ENCODE data around the gene RFNG.

The RFNG gene

DNA sequence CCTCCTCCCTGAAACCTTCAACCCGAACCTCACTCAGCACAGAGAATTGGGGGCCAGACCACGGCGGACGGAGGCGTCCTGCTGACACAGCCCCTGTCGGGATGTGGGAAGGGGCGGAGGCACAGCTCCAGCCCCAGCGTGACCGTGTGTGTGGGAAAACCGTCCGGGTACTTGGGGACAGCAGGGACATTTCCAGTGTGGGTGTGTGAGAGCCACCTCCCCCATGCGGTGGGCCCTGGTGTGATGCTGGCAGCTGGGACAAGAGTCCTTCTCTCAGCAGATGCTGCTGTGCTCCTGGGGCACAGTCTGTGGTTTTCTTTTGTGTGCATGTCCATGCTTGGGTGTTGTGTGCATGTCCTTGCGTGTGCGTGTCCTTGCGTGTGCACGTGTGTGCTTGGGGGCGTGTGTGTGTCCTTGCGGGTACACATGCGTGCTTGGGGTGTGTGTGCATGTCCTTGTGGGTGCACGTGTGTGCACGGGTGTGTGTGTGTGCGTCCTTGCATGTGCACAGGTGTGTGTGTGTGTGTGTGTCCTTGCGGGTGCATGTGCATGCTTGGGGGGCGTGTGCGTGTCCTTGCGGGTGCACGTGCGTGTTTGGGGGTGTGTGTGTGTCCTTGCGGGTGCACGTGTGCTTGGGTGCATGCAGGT, 45.8 kb downstream of the RFNG start:
- Mint-ChIP-seq H3K9me3 (ENCODE audit: low read depth) (no peaks in the 10 kb centered on the region), H3K4me3 (no peak overlapping the region), H3K36me3 (no peaks in the 10 kb centered on the region), H3K27ac (no peak overlapping the region), H3K4me1 (ENCODE audit: low read depth) (no peaks in the 10 kb centered on the region), H3K27me3 (no peaks in the 10 kb centered on the region)

DNA sequence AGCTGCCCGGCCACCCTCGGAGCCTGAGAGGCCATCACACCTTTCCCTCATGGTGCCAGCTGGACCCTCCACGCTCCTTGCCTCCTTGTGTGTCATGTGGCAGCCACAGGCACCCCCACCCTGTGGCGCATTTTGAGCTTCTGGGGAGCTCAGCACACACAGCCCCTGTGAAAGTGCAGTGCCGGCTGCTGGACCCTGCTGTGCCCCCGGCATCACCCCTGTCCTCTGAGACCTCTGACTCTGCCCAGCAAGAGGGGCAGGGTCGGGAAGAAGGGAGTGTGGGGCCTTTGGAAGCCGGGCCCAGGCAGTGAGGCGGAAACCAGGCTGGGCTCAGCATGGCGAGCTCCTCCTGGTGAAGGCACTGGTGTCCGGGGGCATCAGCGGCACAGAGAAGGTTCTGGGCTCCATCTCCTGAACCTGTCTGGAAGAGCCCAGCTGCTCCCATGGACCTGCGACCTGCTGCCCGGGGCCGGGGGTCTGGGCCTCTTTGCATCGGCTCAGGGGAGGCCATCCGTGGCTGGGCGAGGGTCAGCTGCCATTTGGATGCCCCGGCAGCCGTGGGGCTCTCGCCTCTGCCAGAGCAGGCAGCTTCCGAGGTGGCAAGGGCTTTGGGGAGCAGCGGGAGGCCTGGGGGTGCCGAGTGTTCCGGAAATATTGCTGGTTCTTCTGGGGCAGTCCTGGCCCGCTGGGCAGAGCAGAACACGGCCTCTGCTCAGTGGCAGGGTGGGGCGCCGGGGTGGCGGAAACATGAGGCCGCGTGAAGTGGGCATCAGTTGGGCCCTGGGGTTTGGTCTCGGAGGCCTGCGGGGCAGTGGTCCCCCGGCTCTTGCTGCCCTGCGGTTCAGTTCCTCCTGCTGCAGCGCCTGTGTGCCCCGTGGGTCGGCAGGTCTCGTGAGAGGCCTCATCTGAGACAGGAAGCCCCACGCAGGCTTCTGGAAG, 46.8 kb downstream of the RFNG start:
- no peaks in the 10 kb centered on the region for H3K36me3 Mint-ChIP-seq
- no peaks in the 10 kb centered on the region for H3K27me3 Mint-ChIP-seq
- no peaks in the 10 kb centered on the region for H3K9me3 Mint-ChIP-seq (ENCODE audit: low read depth)
- H3K4me3 Mint-ChIP-seq: no peak overlapping the region
- H3K4me1 Mint-ChIP-seq (ENCODE audit: low read depth): no peaks in the 10 kb centered on the region
- no peak overlapping the region for H3K27ac Mint-ChIP-seq

DNA sequence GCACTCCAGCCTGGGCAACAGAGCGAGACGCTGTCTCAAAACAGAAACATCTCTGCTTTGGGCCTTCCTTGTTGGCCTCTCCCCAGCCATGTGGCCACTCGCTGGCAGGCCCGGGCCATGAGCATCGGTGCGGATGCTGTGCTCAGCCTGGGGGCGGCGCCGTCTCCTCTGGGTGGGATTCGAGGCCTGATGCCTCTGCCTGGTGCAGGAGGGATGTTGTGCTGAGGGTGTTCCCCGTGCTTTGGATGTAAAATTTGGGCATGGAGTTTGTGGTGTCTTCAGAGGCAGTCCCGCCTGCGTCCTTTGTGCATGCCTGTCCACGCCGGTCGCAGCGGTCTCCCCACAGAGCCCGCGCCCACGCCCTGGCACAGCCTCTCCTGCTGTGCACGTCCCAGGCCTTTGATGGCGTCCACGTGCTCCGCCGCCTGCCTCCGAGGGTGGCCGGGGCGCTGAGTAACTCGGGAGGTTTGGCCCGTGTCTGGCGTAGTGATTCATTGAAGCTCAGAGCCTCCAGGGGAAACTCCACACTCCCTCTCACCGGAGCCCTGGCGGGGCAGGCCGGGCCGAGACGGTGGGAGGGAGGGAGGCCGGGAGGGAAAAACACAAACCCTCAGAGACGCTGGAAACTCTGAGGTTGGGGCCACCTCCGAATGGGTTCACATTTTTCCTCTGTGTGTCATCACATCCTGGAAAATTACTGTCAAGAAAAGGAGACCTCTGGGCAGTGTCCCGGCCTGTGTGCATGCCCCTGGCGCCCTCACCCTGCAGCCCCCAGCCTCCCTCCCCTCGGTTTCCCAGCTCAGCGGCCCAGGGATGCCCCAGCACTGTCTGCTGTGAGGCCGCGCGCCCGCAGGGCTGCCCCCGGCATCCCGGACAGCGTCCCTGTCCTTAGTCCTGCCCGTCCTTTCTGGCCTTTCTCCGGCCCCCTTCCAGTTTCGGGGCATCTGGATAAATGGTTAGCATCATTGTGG, 47.9 kb downstream of the RFNG start:
- Mint-ChIP-seq H3K27ac (no peak overlapping the region), H3K36me3 (no peaks in the 10 kb centered on the region), H3K27me3 (no peaks in the 10 kb centered on the region), H3K4me3 (no peak overlapping the region), H3K9me3 (ENCODE audit: low read depth) (no peaks in the 10 kb centered on the region), H3K4me1 (ENCODE audit: low read depth) (no peaks in the 10 kb centered on the region)

DNA sequence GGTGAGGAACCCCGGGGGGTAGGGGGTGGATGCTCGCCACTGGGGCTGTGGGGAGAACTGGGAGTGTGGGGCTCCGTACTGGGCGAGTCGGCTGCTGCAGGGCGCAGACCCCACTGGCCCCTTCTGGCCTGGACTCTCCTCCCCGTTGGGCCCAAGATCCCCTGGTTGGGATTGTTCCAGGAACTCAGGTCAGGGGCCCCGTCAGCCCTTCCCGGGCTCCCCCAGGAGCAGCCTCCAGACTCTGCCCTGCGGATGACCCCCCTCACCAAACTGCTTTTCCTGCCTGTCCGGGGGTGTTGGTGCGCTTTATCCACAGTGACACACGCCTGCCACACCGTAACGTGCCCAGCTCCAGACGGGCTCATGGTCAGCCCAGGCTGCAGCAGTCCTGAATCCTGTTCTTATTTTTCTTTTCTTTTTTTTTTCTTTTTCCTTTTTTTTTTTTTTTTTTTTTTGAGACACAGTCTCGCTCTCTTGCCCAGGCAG, 50.0 kb downstream of the RFNG start:
- no peaks in the 10 kb centered on the region for H3K9me3 Mint-ChIP-seq (ENCODE audit: low read depth)
- H3K27me3 Mint-ChIP-seq: no peaks in the 10 kb centered on the region
- no peak overlapping the region for H3K27ac Mint-ChIP-seq

DNA sequence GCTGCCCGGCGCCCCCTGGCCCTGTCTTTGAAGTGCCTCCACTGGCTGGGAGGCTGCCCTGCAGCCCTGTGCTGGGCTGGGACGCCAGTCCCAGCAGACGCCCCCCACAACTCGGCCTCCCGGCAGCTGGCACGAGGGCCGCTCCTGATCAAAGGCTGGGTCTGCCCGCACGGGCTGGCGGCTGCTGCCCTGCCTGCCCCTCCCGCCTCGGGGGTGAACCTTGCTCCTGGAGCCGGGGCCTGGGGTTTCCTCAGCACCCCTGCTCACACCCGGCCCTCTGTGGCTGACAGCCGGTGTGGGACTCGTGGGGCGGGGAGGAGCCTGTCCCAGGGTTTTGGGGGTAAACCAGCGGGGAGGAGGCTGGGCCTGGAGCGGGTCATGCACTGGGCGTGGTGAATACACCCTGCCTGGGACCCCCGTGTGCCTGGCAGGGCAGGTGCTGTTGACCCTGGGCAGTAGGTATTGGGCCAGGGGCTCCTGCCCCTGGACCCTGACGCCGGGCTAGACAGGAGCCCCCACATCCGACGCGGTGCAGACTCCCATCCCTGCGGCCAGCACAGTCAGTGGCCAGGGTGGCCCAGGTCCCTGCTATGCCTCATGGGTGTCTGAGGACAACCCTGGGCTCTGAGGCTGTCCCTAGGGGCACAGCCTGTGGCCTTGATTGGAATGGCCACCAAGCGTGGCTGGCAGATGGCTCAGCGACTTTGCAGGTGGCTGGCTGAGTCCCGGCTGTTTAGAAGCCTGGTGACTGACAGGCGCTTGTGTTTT, 50.6 kb downstream of the RFNG start:
- no peaks in the 10 kb centered on the region for H3K36me3 Mint-ChIP-seq

More for the DNA sequence above, 50.0 kb downstream of the RFNG start:
- H3K36me3 Mint-ChIP-seq: no peaks in the 10 kb centered on the region
- H3K4me1 Mint-ChIP-seq (ENCODE audit: low read depth): no peaks in the 10 kb centered on the region
- H3K4me3 Mint-ChIP-seq: no peak overlapping the region

DNA sequence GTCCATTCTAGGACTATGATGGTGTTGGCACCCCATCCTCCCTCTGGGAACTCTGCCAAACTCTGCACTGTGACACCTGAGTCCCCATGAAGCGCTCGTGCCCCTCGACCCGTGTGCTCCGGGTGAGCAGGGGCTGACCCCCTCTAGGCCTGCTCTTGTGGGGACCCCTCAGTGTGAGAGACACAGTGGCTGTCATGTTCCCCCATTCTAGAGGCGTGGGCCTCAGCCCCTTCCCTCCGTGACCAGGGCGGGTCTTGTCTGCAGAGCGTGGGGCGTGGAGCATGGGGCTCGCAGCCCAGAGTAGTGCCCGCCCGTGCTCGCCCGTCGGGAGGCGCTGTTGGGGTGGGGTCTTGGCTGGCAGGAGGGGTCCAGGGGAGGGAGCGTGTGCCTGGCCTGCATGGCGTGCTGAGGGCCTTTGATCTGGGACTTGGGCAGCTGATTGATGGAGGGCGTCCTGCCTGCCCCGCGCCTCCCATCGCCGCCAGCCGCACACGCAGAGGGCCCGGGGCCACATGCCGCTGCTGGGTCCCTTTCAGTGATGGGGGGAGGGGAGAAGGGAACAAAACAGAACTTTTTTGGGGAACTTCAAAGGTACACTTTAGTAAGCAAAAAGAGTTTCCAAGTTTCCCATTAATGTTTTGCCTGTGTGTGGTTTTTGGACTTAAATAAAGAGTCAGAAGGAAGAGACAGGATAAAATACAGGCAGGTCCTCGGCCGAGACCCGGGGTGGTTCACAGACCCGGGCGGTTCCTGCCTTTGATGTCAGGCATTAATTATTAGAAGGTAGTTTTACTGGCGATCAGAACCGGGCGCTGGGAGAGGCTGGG, 51.4 kb downstream of the RFNG start:
- no peaks in the 10 kb centered on the region for H3K27me3 Mint-ChIP-seq
- no peak overlapping the region for H3K4me3 Mint-ChIP-seq
- no peak overlapping the region for H3K27ac Mint-ChIP-seq
- H3K9me3 Mint-ChIP-seq (ENCODE audit: low read depth): no peaks in the 10 kb centered on the region
- H3K4me1 Mint-ChIP-seq (ENCODE audit: low read depth): no peaks in the 10 kb centered on the region
- no peaks in the 10 kb centered on the region for H3K36me3 Mint-ChIP-seq

More for the DNA sequence above, 50.6 kb downstream of the RFNG start:
- no peaks in the 10 kb centered on the region for H3K27me3 Mint-ChIP-seq
- no peaks in the 10 kb centered on the region for H3K4me1 Mint-ChIP-seq (ENCODE audit: low read depth)
- no peak overlapping the region for H3K4me3 Mint-ChIP-seq
- no peaks in the 10 kb centered on the region for H3K9me3 Mint-ChIP-seq (ENCODE audit: low read depth)
- H3K27ac Mint-ChIP-seq: no peak overlapping the region

DNA sequence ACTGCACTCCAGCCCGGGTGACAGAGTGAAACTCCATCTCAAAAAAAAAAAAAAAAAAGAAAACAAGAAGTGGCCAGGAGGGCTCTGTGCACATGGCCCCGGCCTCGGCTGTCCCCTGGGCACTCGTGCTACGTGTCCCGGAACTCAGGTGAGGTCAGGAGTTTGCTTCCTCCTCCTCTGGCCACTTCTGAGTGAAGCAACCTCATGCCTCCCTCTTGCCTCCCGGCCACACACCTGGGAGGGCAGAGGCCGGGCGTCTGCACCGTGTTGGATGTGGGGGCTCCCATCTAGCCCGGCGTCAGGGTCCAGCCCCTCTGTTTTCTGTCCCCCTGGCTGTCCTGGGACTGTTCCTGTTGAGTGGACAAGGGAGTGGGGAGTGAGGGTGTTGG, 52.0 kb downstream of the RFNG start:
- no peaks in the 10 kb centered on the region for H3K4me1 Mint-ChIP-seq (ENCODE audit: low read depth)
- H3K4me3 Mint-ChIP-seq: no peak overlapping the region
- H3K9me3 Mint-ChIP-seq (ENCODE audit: low read depth): no peaks in the 10 kb centered on the region
- H3K27ac Mint-ChIP-seq: no peak overlapping the region
- H3K36me3 Mint-ChIP-seq: no peaks in the 10 kb centered on the region
- H3K27me3 Mint-ChIP-seq: no peaks in the 10 kb centered on the region

DNA sequence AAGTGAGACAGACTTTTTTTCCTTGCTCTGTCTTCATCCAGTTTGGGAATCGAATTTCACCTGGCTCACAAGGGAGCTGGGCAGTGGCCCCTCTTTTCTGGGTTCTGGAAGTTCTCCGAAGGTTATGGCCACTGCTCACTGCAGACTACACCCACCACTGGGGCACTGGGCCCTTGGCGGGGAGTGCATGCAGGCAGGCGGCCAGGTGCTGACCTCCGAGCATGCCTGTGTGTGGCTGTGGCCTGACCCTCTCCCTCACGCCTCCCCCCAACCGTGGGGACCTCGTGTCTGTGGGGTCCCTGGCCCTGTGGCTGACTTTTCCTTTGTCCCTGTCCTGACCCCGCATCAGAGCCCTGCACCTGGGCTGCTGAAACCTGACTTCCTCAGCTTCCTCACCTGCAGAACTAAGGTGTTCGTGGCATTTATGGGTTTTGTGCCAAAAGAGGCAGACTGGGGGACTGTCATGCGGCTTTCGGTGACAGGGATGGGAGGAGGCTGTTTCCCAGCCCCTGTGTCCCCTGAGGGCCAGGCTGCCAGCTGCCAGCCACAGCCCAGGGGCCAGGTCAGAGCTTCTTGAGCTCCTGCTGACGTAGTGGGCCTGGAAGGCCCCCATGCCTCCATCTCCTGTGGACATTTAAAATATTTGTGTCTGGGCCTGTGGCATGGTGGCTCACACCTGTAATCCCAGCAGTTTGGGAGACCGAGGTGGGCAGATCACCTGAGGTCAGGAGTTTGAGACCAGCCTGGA, 52.7 kb downstream of the RFNG start:
- H3K27ac Mint-ChIP-seq: no peak overlapping the region
- H3K36me3 Mint-ChIP-seq: no peaks in the 10 kb centered on the region
- H3K4me1 Mint-ChIP-seq (ENCODE audit: low read depth): no peaks in the 10 kb centered on the region

DNA sequence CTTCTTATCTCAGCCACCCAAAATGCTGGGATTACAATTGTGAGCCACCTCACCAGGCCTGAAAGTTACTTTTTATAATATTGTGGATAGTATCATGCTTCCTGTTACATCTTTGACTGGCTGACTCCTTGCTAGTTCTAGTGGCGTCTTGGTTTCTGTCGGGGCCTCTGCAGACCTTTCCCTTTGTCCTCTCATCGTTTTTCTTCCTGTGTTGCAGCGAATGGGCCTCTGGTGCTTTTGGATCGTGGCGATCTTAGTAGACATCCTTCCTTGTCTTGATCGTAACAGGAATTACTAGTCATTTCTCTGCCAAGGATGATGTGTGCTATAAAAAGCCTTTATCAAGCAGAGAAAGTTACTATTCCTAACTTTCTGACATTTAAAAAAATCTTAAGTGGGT, 53.4 kb downstream of the RFNG start:
- Mint-ChIP-seq H3K27me3 (no peaks in the 10 kb centered on the region), H3K4me1 (ENCODE audit: low read depth) (no peaks in the 10 kb centered on the region), H3K9me3 (ENCODE audit: low read depth) (no peaks in the 10 kb centered on the region), H3K27ac (no peak overlapping the region), H3K4me3 (no peak overlapping the region), H3K36me3 (no peaks in the 10 kb centered on the region)

More for the DNA sequence above, 52.7 kb downstream of the RFNG start:
- no peaks in the 10 kb centered on the region for H3K27me3 Mint-ChIP-seq
- H3K9me3 Mint-ChIP-seq (ENCODE audit: low read depth): no peaks in the 10 kb centered on the region
- no peak overlapping the region for H3K4me3 Mint-ChIP-seq

All from activated naive CD8-positive, alpha-beta T cell (primary cell).